ENCODE results near the gene DPEP1. TPM values are rescaled to one million over a fixed set of nuclear protein-coding genes. Genes with fewer than 3 reads are reported as not detected.

DPEP1 gene
- total RNA-seq, 1 donor from 2014 or later: not detected

- DNase-seq (ENCODE audit: extremely low spot score, unreplicated experiment): no peak
- no peaks in the 10 kb centered on the region for H3K27me3 Mint-ChIP-seq (ENCODE audit: unreplicated experiment)
- peaks cover 10% of the 10 kb centered on the region for H3K4me1 Mint-ChIP-seq (ENCODE audit: unreplicated experiment)
- H3K27ac Mint-ChIP-seq (ENCODE audit: unreplicated experiment): no peak overlapping the region
- no peak overlapping the region for H3K4me3 Mint-ChIP-seq (ENCODE audit: unreplicated experiment)
- no peaks in the 10 kb centered on the region for H3K36me3 Mint-ChIP-seq (ENCODE audit: unreplicated experiment)
- no peaks in the 10 kb centered on the region for H3K9me3 Mint-ChIP-seq (ENCODE audit: unreplicated experiment)
- TF ChIP-seq CTCF (IDR thresholded peaks at IDR 0.05): no peak
Observed at GRCh38 chr16:89596061-89596689, 17.3 kb upstream of the DPEP1 start.

- Mint-ChIP-seq H3K36me3 (ENCODE audit: unreplicated experiment) (no peaks in the 10 kb centered on the region), H3K4me1 (ENCODE audit: unreplicated experiment) (peaks cover 15% of the 10 kb centered on the region)
- DNase-seq (ENCODE audit: extremely low spot score, unreplicated experiment): no peak
Observed at GRCh38 chr16:89596957-89597649, 16.3 kb upstream of the DPEP1 start.

GRCh38 chr16:89598199-89598598 is 15.2 kb upstream of the DPEP1 start:
- Mint-ChIP-seq H3K27ac (ENCODE audit: unreplicated experiment) (no peak overlapping the region), H3K4me1 (ENCODE audit: unreplicated experiment) (peaks cover 26% of the 10 kb centered on the region), H3K27me3 (ENCODE audit: unreplicated experiment) (no peaks in the 10 kb centered on the region), H3K36me3 (ENCODE audit: unreplicated experiment) (no peaks in the 10 kb centered on the region), H3K9me3 (ENCODE audit: unreplicated experiment) (no peaks in the 10 kb centered on the region), H3K4me3 (ENCODE audit: unreplicated experiment) (no peak overlapping the region)
- no peak for TF ChIP-seq CTCF (IDR thresholded peaks at IDR 0.05)
- no peak for DNase-seq (ENCODE audit: extremely low spot score, unreplicated experiment)

More at GRCh38 chr16:89596957-89597649, 16.3 kb upstream of the DPEP1 start:
- Mint-ChIP-seq H3K4me3 (ENCODE audit: unreplicated experiment) (no peak overlapping the region), H3K27me3 (ENCODE audit: unreplicated experiment) (no peaks in the 10 kb centered on the region), H3K9me3 (ENCODE audit: unreplicated experiment) (no peaks in the 10 kb centered on the region), H3K27ac (ENCODE audit: unreplicated experiment) (no peak overlapping the region)
- no peak for TF ChIP-seq CTCF (IDR thresholded peaks at IDR 0.05)

- H3K27ac Mint-ChIP-seq (ENCODE audit: unreplicated experiment): no peak overlapping the region
- peaks cover 26% of the 10 kb centered on the region for H3K4me1 Mint-ChIP-seq (ENCODE audit: unreplicated experiment)
- H3K27me3 Mint-ChIP-seq (ENCODE audit: unreplicated experiment): no peaks in the 10 kb centered on the region
- H3K36me3 Mint-ChIP-seq (ENCODE audit: unreplicated experiment): no peaks in the 10 kb centered on the region
- peak; percentile 27 for TF ChIP-seq CTCF (IDR thresholded peaks at IDR 0.05)
- no peak for DNase-seq (ENCODE audit: extremely low spot score, unreplicated experiment)
- H3K9me3 Mint-ChIP-seq (ENCODE audit: unreplicated experiment): no peaks in the 10 kb centered on the region
- no peak overlapping the region for H3K4me3 Mint-ChIP-seq (ENCODE audit: unreplicated experiment)
Observed at GRCh38 chr16:89599451-89599858, 14.0 kb upstream of the DPEP1 start.

- H3K27me3 Mint-ChIP-seq (ENCODE audit: unreplicated experiment): no peaks in the 10 kb centered on the region
- no peak overlapping the region for H3K4me3 Mint-ChIP-seq (ENCODE audit: unreplicated experiment)
- H3K9me3 Mint-ChIP-seq (ENCODE audit: unreplicated experiment): no peaks in the 10 kb centered on the region
- H3K4me1 Mint-ChIP-seq (ENCODE audit: unreplicated experiment): peaks cover 26% of the 10 kb centered on the region
- no peak overlapping the region for H3K27ac Mint-ChIP-seq (ENCODE audit: unreplicated experiment)
- no peaks in the 10 kb centered on the region for H3K36me3 Mint-ChIP-seq (ENCODE audit: unreplicated experiment)
- TF ChIP-seq CTCF (IDR thresholded peaks at IDR 0.05): no peak
- no peak for DNase-seq (ENCODE audit: extremely low spot score, unreplicated experiment)
Observed at GRCh38 chr16:89599902-89600301, 13.5 kb upstream of the DPEP1 start.
